ENCODE data around the gene C1QTNF12.

Gene C1QTNF12

DNA sequence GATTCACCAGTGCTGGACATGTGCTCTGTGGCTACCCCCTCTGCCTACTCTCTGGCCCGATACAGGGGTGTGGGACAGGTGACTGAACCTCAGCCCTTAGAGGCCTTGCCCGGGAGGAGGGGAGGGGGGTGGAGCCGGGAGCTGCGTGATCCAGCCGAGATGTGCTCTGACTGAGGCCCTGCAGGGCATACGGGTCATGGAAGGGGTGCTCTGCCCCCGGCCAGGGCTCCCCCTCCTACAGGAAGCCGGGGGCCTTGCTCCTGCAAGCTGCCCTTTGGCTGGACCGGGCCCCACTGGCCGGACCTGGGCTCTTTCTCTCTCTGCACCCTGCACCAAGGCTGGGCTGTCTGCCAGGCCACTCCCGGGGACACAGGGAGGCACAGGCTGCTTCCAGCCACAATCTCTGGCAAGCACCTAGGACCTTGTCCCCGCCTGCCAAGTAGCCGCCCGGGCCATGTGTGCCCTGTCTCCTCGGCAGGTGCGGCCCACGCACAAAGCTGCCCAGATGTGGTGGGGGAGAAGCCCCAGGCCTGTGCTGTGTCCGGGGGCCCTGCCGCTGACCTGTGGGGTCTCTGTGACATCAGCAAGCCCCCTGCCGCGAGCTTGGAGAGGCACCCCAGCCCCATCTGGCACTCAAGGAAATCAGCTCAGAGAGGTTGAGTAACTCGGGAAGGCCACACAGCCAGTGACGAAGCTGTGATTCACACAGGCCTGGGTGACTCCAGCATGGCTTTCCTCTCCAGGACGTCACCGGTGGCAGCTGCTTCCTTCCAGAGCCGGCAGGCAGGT, 35.2 kb upstream of the C1QTNF12 start:
- peak; percentile 57 for DNase-seq (ENCODE audit: low spot score)

DNA sequence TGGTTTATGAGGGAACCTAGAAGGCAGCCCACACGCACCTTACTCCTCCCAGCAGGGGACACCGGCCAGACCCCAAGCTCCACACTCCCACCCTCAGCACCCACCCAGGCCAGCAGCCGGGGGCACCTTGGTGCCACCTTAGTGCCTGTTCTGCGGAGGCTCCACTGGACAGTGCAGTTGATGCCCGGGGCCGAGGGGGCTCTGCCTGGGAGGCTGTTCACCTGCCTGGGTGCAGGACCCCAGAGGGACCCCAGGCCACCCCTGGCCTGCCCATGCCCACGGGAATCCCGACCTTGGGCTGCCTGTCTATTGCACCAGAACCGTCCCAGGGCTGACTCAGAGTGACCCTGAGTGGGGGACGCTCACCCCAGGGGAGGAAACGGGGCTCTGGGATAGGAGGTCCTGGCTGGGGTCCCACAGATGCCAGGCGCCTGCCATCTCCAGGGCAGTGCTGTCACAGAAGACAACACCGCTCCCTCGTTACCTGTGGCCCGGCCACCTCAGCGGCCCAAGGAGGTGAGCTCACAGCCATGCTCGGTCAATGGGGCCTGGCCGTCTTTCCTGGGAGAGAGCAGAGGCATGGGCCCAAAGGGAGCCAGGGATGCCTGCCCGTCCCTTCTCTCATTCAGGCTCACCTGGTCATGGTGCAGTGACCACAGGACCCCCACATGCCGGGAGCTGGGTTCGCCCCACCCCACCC, 34.4 kb upstream of the C1QTNF12 start:
- DNase-seq (ENCODE audit: low spot score), result no peak

GRCh38 chr1:1279028-1279427, 32.5 kb upstream of the C1QTNF12 start:
- DNase-seq (ENCODE audit: low spot score), result no peak

- no peak for DNase-seq (ENCODE audit: low spot score)
Measured at GRCh38 chr1:1278620-1279019, 32.1 kb upstream of the C1QTNF12 start.

DNA sequence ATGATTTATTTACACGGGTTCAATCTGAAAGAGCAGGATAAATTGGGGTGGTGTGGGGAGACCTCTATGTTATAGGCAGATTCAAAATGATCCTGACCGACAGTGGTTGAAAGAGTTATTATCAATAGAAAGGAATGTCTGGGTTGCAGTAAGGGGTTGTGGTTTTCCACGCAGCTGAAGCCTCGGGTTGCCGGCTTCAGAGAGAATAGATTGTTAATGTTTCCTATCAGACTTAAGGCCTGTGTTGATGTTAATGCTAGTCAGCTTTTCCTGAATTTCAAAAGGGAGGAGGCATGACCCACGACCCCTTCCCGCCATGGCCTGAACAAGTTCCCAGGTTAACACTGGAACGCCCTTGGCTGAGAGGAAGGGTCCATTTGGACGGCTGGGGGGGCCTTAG, 29.3 kb upstream of the C1QTNF12 start:
- DNase-seq (ENCODE audit: low spot score), result no peak

- no peak for DNase-seq (ENCODE audit: low spot score)
Measured at GRCh38 chr1:1274931-1275431, 28.5 kb upstream of the C1QTNF12 start.

- DNase-seq (ENCODE audit: low spot score), result no peak
Measured at GRCh38 chr1:1274299-1274930, 27.9 kb upstream of the C1QTNF12 start.

- peak; percentile 99 for DNase-seq (ENCODE audit: low spot score)
Measured at GRCh38 chr1:1273512-1274298, 27.2 kb upstream of the C1QTNF12 start, which contains the start of gene UBE2J2. TSS of gene UBE2J2 (minus strand) at chr1:1273854. CDS start at chr1:1267992, 5,862 bp downstream.

DNA sequence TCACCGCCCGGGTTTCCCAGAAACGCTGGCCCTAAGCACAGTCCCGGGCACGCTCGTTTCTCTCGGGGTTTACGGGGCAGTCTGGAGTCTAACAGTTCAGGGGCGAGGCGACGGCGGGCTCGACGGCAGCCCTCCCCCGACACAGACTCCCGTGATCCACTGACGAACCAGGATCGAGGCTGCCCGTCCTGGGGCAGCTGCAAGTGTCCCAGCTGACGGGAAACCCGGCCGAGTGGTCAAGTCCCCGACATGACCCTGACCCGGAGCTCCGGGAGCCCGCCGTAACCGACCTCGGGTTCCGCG, 26.6 kb upstream of the C1QTNF12 start:
- DNase-seq (ENCODE audit: low spot score), result peak; percentile 31

GRCh38 chr1:1272341-1273208, 26.1 kb upstream of the C1QTNF12 start:
- DNase-seq (ENCODE audit: low spot score), result no peak

DNA sequence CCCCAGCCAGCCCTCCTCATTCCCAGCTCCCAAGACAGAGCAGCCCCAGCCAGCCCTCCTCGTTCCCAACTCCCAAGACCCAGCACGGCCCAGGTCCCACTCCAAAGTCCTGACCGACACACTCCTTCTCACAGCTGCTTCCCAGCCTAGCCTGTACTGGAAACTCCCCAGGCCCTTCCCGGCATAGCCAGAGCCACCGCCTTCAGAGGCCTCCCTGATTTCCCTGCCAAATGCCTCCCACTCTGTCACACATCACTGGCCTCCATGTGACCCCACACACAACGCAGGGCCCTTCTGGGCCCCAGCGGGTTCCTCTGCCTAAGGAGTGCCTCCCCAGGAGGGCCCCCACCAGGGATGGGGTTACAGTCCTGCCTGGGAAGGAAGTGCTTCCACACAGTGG, 24.3 kb upstream of the C1QTNF12 start:
- peak; percentile 75 for DNase-seq (ENCODE audit: low spot score)

DNA sequence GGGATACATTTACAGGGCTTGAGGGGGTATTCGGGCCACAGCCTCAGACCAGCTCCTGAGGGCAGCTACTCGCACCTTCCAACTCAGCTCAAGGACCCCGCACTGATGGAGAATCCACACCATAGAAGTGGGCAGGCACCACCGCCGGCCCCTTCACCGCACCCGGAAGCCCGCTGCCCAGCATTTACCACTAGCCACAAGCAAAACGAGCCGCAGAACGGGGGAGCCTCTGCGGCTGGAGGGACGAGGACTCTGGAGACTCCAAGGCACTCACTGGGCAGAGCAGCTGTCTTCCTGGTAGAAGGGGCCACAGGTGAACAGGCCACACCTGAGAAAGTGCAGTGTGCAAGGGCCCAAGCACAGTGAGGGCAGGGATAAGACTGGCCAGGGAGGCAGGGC, 21.8 kb upstream of the C1QTNF12 start:
- no peak for DNase-seq (ENCODE audit: low spot score)

- DNase-seq (ENCODE audit: low spot score), result no peak
Measured at GRCh38 chr1:1267488-1268283, 21.2 kb upstream of the C1QTNF12 start.

DNA sequence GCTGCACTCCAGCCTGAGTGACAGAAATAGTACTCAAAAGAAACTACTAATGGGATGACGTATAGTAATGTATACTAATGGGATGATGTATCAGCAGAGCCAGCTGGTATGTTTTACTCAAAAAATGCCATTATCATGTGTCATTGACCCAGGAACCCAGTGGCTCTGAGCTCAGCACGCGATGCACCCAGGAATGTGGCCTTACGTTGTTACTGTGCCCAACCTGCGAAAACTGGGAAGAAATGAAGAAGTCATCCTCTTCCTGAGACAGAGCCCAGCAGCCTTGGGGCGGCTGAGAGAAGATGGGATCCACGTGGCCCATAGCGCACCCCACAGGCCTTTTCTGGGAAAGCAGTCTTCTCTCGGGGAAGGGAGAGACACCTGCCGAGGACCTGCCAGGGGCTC, 18.3 kb upstream of the C1QTNF12 start:
- DNase-seq (ENCODE audit: low spot score), result peak; percentile 90

DNA sequence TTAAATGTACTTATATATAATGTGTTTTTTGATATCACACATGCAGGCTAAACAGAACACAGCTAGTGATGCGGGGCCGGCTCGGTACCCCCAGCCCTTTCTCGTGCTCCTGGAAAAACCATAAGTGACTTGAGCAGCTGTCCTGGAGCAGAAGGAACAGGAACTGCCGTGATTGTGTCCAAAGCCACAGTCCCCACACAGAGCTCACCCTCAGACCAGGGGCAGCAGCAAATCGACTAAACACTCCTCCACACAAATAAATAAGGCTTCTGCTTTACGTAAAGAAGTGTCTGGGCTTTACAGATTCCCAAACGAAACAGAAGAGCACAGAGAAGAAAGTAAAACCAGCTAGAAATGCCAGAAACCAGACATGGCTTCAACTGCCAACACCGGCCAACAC, 17.5 kb upstream of the C1QTNF12 start:
- DNase-seq (ENCODE audit: low spot score), result no peak

DNA sequence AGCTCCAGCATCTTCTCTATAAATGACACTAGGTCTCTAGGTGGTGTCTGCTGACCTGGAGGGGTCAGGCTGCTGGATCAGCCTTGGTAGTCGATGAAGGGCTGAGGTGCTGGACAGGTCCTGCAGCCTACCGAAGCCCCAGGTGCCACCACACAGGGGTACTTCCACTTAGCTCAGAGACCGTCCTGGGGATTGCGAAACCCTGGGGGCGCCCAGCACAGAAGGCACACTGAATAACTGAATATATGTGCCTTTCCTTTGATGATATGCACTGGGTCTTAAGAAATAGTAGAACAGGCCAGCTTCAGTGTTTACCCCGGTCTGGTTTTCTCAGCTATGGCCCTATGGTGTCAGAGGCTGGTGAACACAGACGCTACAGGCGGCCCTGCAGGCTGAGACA, 16.2 kb upstream of the C1QTNF12 start:
- DNase-seq (ENCODE audit: low spot score), result no peak

DNA sequence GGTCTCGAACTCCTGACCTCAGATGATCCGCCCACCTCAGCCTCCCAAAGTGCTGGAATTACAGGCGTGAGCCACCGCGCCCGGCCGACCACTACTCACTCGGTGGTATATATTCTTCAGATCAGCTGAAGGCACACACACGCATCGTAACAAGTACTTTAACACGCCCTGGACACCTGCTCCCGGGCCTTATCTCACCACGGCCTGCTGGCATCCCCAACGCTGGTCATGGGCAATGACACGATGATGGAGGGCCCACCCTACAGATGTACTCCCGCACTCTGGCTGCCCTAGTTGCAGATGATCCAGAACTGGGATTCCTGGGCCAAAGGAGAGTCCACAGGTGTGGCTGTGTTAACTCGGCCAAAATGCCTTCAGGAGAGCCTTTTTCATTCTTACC, 15.5 kb upstream of the C1QTNF12 start:
- no peak for DNase-seq (ENCODE audit: low spot score)

- no peak for DNase-seq (ENCODE audit: low spot score)
Measured at GRCh38 chr1:1260843-1261560, 14.5 kb upstream of the C1QTNF12 start.

- DNase-seq (ENCODE audit: low spot score), result no peak
Measured at GRCh38 chr1:1259951-1260600, 13.6 kb upstream of the C1QTNF12 start.
